GM04504 (cell line): Measurements from ENCODE around the gene IL1A.
A peak's percentile ranks its signal among the peaks of the same experiment; 100 is the strongest.

Experiments
- DNase-seq: peaks from one replicate; pipeline ENCODE4 v3.0.0-alpha.2; 2012; ENCODE audit warnings: low read depth

IL1A gene

GRCh38 chr2:112726487-112727190, 57.7 kb downstream of the IL1A start:
- peak; percentile 75 for DNase-seq

- DNase-seq, result no peak
Observed at GRCh38 chr2:112725545-112726457, 58.5 kb downstream of the IL1A start.

GRCh38 chr2:112724591-112725525, 59.4 kb downstream of the IL1A start:
- DNase-seq, result no peak

- no peak for DNase-seq
Observed at GRCh38 chr2:112723995-112724394, 60.3 kb downstream of the IL1A start.
